LoVo (cell line): ENCODE measurements around the gene GEMIN5.

Source experiments
- DNase-seq: peaks from one replicate; pipeline ENCODE4 v3.0.0-alpha.2; 2016; ENCODE audit warnings: low spot score

Gene GEMIN5

DNA sequence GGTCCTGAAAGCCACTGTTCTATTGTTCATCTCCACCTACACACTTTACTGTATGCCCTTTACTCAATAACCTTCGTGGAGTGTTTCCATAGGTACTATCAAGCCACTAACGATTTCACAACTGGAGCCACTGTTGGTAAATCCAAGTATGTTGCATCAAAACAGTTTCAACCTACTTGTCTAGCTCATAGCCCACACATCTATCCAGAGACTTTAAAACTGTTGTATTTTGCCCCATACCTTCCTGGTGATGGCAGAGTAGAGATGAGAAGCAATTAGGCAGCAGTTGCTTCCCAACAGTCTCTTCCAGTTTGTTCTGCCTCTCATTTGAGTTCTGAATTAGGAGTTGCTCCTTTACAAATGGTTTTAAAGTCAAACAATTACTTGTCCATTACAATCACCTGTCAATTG is 88.2 kb downstream of the GEMIN5 start:
- DNase-seq: no peak

DNA sequence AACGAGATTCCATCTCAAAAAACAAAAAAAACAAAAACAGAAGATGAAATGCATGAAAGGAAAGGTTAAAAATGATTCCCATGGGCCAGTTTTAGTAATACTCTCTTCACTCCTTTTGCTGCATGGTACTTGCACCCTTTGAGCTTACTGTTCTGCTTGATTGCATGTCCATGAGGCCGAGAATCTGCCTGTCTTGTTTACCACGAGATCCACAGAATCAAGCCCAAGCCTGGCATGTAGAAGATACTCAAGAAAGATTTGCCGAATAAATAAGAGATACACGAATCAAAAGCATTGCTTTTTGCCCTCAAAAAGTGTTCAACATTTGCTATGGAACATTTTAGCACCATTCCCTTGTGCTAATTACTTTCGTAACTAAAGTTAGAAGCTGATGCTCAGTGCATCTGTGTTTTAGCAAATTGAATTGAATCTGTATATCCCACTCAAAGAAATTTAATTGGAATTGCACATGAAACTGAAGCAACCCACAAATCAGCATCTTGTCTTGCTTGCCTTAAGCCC is 88.7 kb downstream of the GEMIN5 start:
- no peak for DNase-seq

DNA sequence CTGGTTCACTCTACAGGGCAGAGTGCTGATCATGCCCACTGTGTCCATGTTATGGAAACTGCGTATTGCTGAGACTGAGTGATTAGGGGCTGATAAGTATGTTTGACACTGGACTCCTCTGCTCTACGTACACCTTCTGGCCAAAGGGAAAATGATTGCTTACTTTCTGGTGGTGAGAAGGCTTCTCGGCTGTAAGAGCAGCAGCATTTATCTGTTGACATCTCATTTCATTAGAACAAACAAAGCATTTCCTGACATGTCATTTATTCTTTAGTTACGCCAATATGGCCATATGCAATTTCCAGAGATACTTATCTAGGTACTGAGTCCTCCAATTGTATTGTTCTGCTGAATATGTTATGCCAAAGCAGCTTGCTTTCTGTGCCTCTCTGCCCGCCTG is 93.2 kb downstream of the GEMIN5 start:
- DNase-seq: no peak

DNA sequence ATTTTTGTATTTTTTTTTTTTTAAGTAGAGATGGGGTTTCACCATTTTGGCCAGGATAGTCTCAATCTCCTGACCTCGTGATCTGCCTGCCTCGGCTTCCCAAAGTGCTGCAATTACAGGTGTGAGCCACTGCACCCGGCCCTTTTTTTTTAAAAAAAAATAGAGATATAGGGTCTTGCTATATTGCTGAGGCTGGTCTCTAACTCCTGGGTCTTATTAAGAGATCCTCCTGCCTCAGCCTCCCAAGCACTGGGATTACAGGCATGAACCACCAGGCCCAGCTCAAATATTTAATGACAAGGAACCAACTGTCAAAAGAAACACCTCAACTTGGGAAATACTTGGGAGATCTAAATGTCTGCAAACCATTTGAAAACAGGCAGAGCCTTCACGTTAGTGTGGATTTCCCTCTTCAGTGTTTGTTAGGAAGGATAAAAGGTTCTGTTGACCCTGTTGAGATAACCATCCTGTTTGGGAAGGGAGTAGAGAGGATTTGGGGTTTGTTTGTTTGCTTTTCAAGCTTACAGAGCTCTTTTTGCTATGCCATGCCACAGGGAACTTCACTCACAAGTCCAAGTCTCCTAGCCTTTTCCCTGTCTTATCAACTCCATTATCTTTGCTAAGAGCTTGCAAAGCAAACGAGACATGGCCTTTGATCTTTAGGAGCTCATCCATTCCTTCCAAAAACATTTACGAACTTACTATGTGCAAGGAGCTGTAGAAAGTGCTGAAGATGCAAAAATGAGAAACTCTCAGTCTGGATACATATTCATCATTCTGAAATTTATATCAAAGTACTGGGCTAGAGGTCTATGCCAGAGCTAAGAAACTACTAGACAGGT is 95.1 kb downstream of the GEMIN5 start:
- no peak for DNase-seq

DNA sequence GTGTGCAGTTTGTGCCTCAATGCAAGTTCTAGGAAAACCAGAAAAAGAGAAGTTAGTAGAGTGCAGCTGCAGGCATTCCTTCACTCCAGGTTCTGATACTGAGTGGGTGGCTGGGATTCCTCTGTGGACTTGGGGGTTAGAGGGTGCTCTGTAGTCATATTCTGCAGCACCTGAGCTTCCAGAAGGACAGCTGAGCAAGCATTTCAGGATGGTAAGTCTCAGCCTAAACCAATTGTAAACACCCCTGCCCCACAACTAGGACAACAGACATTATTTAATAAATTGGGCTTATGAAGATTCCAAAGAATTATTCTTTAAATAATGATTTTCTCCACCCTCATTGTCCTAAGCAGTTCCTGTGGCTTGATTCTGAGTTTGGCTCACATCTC is 96.7 kb downstream of the GEMIN5 start:
- no peak for DNase-seq

DNA sequence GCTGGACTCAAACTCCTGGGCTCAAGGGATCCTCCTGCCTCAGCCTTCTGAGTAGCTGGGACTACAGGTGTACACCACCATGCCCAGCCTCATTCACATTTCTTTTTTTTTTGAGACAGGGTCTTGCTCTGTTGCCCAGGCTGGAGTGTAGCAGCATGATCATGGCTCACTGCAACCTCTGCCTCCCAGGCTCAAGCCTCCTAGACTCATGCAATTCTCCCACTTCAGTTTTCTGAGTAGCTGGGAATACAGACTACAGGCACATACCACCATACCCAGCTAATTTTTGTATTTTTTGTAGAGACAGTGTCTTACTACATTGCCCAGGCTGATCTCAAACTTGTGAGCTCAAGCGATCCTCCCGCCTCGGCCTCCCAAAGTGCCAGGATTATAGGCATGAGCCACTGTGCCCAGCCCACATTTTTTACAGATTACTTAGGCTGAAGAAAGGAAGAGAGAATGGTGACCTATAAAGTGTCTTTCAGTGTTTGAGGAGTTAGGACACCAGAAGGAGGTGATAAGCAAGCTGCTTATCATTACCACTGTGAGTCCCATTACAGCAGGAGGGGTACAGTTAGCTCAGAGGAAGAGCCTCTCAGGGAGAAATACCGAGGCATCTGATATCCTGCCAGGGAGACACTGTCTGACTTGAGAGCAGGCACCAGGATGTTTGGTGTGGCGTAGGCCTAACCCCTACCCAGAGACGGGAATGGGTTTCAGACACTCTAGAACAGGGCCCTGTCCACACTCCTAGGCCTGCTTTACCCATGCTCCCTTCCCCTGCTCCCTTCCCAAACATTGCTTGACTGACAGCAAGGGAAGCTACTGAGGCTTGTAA is 97.4 kb downstream of the GEMIN5 start:
- DNase-seq: no peak
